GM23338 (cell line): ENCODE measurements around the gene TMEM163. TPM values are rescaled to one million over a fixed set of nuclear protein-coding genes. Genes with fewer than 3 reads are reported as not detected.

Source experiments
- ATAC-seq: fragments of 200-7000 bp; cut with Tn5 transposase; 3 replicates; pipeline ENCODE4 v1.9.1; 2020
- DNase-seq: peaks from one replicate; pipeline ENCODE4 v3.0.0-alpha.2; 2015; ENCODE audit warnings: low spot score
- H2AFZ ChIP-seq: fragments of 200-600 bp; sonication (generic); 2 replicates; pipeline ENCODE4 v1.8.0; 2016; ENCODE audit warnings: antibody characterized with exemption, mild to moderate bottlenecking, moderate library complexity
- H3F3A ChIP-seq: fragments of 200-600 bp; sonication (generic); replicated peaks from 2 replicates; pipeline ENCODE4 v1.8.0; 2017; ENCODE audit warnings: antibody characterized with exemption, mixed run types, low read depth
- H3K27ac ChIP-seq: fragments of 200-600 bp; sonication (generic); 2 replicates; pipeline ENCODE4 v1.6.1; 2016; ENCODE audit warnings: low read depth
- H3K27me3 ChIP-seq: fragments of 200-600 bp; sonication (generic); 2 replicates; pipeline ENCODE4 v1.8.0; 2016; ENCODE audit warnings: mild to moderate bottlenecking, mixed run types, moderate library complexity; ENCODE audit not compliant: insufficient read depth
- H3K36me3 ChIP-seq: fragments of 200-600 bp; sonication (generic); 2 replicates; pipeline ENCODE4 v1.8.0; 2016; ENCODE audit warnings: mild to moderate bottlenecking; ENCODE audit not compliant: insufficient read depth
- H3K4me1 ChIP-seq: fragments of 200-600 bp; sonication (generic); 2 replicates; pipeline ENCODE4 v1.8.0; 2016; ENCODE audit warnings: mild to moderate bottlenecking, moderate library complexity; ENCODE audit not compliant: insufficient read depth
- H3K4me2 ChIP-seq: fragments of 200-600 bp; sonication (generic); 2 replicates; pipeline ENCODE4 v1.7.1; 2017; ENCODE audit warnings: mixed run types
- H3K4me3 ChIP-seq: fragments of 200-600 bp; sonication (generic); 2 replicates; pipeline ENCODE4 v1.6.1; 2016; ENCODE audit warnings: mixed run types
- H3K79me2 ChIP-seq: fragments of 200-600 bp; sonication (generic); replicated peaks from 2 replicates; pipeline ENCODE4 v1.8.0; 2017; ENCODE audit warnings: mild to moderate bottlenecking; ENCODE audit not compliant: insufficient read depth
- H3K9me2 ChIP-seq: fragments of 200-600 bp; sonication (generic); 2 replicates; pipeline ENCODE4 v1.8.0; 2017; ENCODE audit not compliant: insufficient read depth
- H4K20me1 ChIP-seq: fragments of 200-600 bp; sonication (generic); replicated peaks from 2 replicates; pipeline ENCODE4 v1.8.0; 2017; ENCODE audit warnings: mild to moderate bottlenecking; ENCODE audit not compliant: insufficient read depth
- H3K27ac Mint-ChIP-seq: 2 replicates; pipeline ENCODE4 v1.8.0; 2020; ENCODE audit warnings: inconsistent platforms, mild to moderate bottlenecking, moderate library complexity, mixed read lengths
- H3K27me3 Mint-ChIP-seq: 3 replicates; pipeline ENCODE4 v1.8.0; 2022; ENCODE audit warnings: low read depth, mild to moderate bottlenecking, moderate library complexity, mixed read lengths, inconsistent platforms; ENCODE audit not compliant: insufficient read depth, poor library complexity
- H3K36me3 Mint-ChIP-seq: 3 replicates; pipeline ENCODE4 v1.8.0; 2021; ENCODE audit warnings: low read depth, mild to moderate bottlenecking, inconsistent platforms, moderate library complexity, mixed read lengths
- H3K4me1 Mint-ChIP-seq: 3 replicates; pipeline ENCODE4 v1.8.0; 2020; ENCODE audit warnings: mild to moderate bottlenecking, inconsistent platforms, mixed read lengths
- H3K4me3 Mint-ChIP-seq: 3 replicates; pipeline ENCODE4 v1.8.0; 2021; ENCODE audit warnings: moderate library complexity, mild to moderate bottlenecking, inconsistent platforms, mixed read lengths
- H3K9me3 Mint-ChIP-seq: 3 replicates; pipeline ENCODE4 v1.8.0; 2020; ENCODE audit warnings: moderate library complexity, mild to moderate bottlenecking, inconsistent platforms, mixed read lengths
- CREB1 ChIP-seq: fragments of 250-450 bp; sonication (Bioruptor Pico); IDR thresholded peaks from 2 replicates; pipeline ENCODE4 v1.5.0; 2020; ENCODE audit warnings: low read depth, mild to moderate bottlenecking, moderate library complexity
- EZH2 ChIP-seq: fragments of 200-600 bp; sonication (generic); IDR thresholded peaks from one replicate; pipeline ENCODE4 v1.8.0; 2017; ENCODE audit warnings: antibody characterized with exemption, mild to moderate bottlenecking, low read depth; ENCODE audit not compliant: unreplicated experiment
- EZH2phosphoT487 ChIP-seq: fragments of 200-600 bp; sonication (generic); IDR thresholded peaks from one replicate; pipeline ENCODE4 v1.8.1; 2018; ENCODE audit warnings: antibody characterized with exemption; ENCODE audit not compliant: unreplicated experiment
- JUNB ChIP-seq: IDR thresholded peaks from one replicate; pipeline ENCODE4 v1.6.1; 2016; ENCODE audit warnings: antibody characterized with exemption; ENCODE audit not compliant: unreplicated experiment
- NANOG ChIP-seq: IDR thresholded peaks from 2 replicates; pipeline ENCODE4 v1.6.1; 2016; ENCODE audit warnings: antibody characterized with exemption, borderline replicate concordance
- POLR2AphosphoS5 ChIP-seq: IDR thresholded peaks from 2 replicates; pipeline ENCODE4 v1.6.1; 2016; ENCODE audit warnings: antibody characterized with exemption, low read depth
- REST ChIP-seq: IDR thresholded peaks from one replicate; pipeline ENCODE4 v1.6.1; 2018; ENCODE audit warnings: antibody characterized with exemption; ENCODE audit not compliant: unreplicated experiment
- STAT1 ChIP-seq: IDR thresholded peaks from one replicate; pipeline ENCODE4 v1.6.1; 2016; ENCODE audit warnings: antibody characterized with exemption; ENCODE audit not compliant: unreplicated experiment
- ZNF114 ChIP-seq: fragments of 250-450 bp; sonication (Bioruptor Pico); IDR thresholded peaks from 2 replicates; pipeline ENCODE4 v1.5.0; 2020; ENCODE audit warnings: mild to moderate bottlenecking, moderate library complexity
- ZNF331 ChIP-seq: fragments of 250-450 bp; sonication (Bioruptor Pico); IDR thresholded peaks from 2 replicates; pipeline ENCODE4 v1.5.0; 2020; ENCODE audit warnings: low read depth, mild to moderate bottlenecking, moderate library complexity
- polyA plus RNA-seq: library from polyadenylated mRNA; unstranded; fragments of >200 nt; fragmentation: Nextera tagmentation; extraction: Ambion mirVana; gene quantifications from 2 replicates; pipeline ENCODE4 v1.2.1, GENCODE V29; 2016
- total RNA-seq: library from RNA; depleted of rRNA; stranded (reverse); fragments of >200 nt; shearing (Covaris generic); gene quantifications from 2 replicates; pipeline ENCODE4 v1.2.3, GENCODE V29; 2014
- TF ChIP-seq, protein P1 (sequence below), 2 experiments: fragments of 200-600 bp in 1 of 2; sonication (generic) in 1 of 2; conservative IDR thresholded peaks; 2 replicates each; pipeline versions ENCODE4 v1.5.1 to v1.6.1; 2016 to 2017; ENCODE audit warnings: antibody characterized with exemption in 2 of 2, low read depth in 2 of 2, mild to moderate bottlenecking in 2 of 2, moderate library complexity in 1 of 2
- TF ChIP-seq, protein P2 (sequence below): fragments of 250-450 bp; sonication (Bioruptor Pico); IDR thresholded peaks from 2 replicates; pipeline ENCODE4 v1.5.0; 2020; ENCODE audit warnings: mild to moderate bottlenecking, moderate library complexity
- TF ChIP-seq, protein P3 (sequence below): IDR thresholded peaks from 2 replicates; pipeline ENCODE4 v1.6.1; 2016; ENCODE audit warnings: antibody characterized with exemption

The TMEM163 gene
- total and polyA plus RNA-seq, 2 experiments from 2014 or later, result 1.1 to 1.8 TPM

DNA sequence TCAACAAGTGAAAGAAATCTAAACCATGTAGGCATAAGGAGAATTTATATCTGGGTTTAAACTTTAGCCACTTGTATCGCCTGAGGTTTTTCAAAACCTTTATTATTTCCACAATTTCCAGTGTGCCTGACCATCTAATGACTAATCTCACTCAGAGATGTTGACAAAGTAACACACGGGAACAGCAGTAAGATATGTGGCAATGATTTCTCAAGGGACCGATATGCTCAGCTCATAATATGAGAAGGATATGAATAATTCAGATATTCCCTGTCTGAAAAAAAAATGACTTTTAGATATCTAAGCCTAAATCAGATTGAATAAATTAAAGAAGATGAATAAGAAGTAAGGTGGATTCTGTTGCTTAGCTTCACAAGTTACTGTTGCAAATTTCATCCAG lies 43.5 kb downstream of the TMEM163 start:
- Mint-ChIP-seq H3K27me3 (no peaks in the 10 kb centered on the region), H3K27ac (no peak overlapping the region), H3K4me1 (peaks cover 32% of the 10 kb centered on the region), H3K4me3 (no peak overlapping the region), H3K9me3 (no peaks in the 10 kb centered on the region), H3K36me3 (no peaks in the 10 kb centered on the region)
- Histone ChIP-seq H3K36me3 (no peaks in the 10 kb centered on the region), H4K20me1 (no peaks in the 10 kb centered on the region), H3K4me2 (no peak overlapping the region), H3K9me2 (no peaks in the 10 kb centered on the region), H3K4me3 (no peak overlapping the region), H3K27me3 (no peaks in the 10 kb centered on the region), H3K27ac (no peak overlapping the region), H2AFZ (no peak overlapping the region), H3F3A (no peaks in the 10 kb centered on the region), H3K4me1 (peaks cover 14% of the 10 kb centered on the region; the same call in 1 of the 2 replicates), H3K79me2 (no peaks in the 10 kb centered on the region)
- no peak for DNase-seq
- no peak for ATAC-seq
- TF ChIP-seq EZH2phosphoT487 (no peak), REST (no peak), CREB1 (CRISPR knock-in tag) (no peak), STAT1 (no peak), POLR2AphosphoS5 (no peak), JUNB (no peak), NANOG (no peak), EZH2 (no peak), ZNF331 (CRISPR knock-in tag) (no peak), ZNF114 (no peak)
- TF ChIP-seq, protein P1, sequence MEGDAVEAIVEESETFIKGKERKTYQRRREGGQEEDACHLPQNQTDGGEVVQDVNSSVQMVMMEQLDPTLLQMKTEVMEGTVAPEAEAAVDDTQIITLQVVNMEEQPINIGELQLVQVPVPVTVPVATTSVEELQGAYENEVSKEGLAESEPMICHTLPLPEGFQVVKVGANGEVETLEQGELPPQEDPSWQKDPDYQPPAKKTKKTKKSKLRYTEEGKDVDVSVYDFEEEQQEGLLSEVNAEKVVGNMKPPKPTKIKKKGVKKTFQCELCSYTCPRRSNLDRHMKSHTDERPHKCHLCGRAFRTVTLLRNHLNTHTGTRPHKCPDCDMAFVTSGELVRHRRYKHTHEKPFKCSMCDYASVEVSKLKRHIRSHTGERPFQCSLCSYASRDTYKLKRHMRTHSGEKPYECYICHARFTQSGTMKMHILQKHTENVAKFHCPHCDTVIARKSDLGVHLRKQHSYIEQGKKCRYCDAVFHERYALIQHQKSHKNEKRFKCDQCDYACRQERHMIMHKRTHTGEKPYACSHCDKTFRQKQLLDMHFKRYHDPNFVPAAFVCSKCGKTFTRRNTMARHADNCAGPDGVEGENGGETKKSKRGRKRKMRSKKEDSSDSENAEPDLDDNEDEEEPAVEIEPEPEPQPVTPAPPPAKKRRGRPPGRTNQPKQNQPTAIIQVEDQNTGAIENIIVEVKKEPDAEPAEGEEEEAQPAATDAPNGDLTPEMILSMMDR (conservative IDR thresholded peaks at IDR 0.05; ENCODE audit: low read depth in 2 of 2), result no peak
- TF ChIP-seq, protein P2, sequence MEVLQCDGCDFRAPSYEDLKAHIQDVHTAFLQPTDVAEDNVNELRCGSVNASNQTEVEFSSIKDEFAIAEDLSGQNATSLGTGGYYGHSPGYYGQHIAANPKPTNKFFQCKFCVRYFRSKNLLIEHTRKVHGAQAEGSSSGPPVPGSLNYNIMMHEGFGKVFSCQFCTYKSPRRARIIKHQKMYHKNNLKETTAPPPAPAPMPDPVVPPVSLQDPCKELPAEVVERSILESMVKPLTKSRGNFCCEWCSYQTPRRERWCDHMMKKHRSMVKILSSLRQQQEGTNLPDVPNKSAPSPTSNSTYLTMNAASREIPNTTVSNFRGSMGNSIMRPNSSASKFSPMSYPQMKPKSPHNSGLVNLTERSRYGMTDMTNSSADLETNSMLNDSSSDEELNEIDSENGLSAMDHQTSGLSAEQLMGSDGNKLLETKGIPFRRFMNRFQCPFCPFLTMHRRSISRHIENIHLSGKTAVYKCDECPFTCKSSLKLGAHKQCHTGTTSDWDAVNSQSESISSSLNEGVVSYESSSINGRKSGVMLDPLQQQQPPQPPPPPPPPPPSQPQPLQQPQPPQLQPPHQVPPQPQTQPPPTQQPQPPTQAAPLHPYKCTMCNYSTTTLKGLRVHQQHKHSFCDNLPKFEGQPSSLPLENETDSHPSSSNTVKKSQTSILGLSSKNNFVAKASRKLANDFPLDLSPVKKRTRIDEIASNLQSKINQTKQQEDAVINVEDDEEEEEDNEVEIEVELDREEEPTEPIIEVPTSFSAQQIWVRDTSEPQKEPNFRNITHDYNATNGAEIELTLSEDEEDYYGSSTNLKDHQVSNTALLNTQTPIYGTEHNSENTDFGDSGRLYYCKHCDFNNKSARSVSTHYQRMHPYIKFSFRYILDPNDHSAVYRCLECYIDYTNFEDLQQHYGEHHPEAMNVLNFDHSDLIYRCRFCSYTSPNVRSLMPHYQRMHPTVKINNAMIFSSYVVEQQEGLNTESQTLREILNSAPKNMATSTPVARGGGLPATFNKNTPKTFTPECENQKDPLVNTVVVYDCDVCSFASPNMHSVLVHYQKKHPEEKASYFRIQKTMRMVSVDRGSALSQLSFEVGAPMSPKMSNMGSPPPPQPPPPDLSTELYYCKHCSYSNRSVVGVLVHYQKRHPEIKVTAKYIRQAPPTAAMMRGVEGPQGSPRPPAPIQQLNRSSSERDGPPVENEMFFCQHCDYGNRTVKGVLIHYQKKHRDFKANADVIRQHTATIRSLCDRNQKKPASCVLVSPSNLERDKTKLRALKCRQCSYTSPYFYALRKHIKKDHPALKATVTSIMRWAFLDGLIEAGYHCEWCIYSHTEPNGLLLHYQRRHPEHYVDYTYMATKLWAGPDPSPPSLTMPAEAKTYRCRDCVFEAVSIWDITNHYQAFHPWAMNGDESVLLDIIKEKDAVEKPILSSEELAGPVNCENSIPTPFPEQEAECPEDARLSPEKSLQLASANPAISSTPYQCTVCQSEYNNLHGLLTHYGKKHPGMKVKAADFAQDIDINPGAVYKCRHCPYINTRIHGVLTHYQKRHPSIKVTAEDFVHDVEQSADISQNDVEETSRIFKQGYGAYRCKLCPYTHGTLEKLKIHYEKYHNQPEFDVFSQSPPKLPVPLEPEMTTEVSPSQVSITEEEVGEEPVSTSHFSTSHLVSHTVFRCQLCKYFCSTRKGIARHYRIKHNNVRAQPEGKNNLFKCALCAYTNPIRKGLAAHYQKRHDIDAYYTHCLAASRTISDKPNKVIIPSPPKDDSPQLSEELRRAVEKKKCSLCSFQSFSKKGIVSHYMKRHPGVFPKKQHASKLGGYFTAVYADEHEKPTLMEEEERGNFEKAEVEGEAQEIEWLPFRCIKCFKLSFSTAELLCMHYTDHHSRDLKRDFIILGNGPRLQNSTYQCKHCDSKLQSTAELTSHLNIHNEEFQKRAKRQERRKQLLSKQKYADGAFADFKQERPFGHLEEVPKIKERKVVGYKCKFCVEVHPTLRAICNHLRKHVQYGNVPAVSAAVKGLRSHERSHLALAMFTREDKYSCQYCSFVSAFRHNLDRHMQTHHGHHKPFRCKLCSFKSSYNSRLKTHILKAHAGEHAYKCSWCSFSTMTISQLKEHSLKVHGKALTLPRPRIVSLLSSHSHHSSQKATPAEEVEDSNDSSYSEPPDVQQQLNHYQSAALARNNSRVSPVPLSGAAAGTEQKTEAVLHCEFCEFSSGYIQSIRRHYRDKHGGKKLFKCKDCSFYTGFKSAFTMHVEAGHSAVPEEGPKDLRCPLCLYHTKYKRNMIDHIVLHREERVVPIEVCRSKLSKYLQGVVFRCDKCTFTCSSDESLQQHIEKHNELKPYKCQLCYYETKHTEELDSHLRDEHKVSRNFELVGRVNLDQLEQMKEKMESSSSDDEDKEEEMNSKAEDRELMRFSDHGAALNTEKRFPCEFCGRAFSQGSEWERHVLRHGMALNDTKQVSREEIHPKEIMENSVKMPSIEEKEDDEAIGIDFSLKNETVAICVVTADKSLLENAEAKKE, result no peak
- TF ChIP-seq, protein P3, sequence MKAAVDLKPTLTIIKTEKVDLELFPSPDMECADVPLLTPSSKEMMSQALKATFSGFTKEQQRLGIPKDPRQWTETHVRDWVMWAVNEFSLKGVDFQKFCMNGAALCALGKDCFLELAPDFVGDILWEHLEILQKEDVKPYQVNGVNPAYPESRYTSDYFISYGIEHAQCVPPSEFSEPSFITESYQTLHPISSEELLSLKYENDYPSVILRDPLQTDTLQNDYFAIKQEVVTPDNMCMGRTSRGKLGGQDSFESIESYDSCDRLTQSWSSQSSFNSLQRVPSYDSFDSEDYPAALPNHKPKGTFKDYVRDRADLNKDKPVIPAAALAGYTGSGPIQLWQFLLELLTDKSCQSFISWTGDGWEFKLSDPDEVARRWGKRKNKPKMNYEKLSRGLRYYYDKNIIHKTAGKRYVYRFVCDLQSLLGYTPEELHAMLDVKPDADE, result no peak
